GM12878 (cell line): ENCODE data around the gene PFKP. TPM values are rescaled to one million over a fixed set of nuclear protein-coding genes. Genes with fewer than 3 reads are reported as not detected.

Experiments
- E2F4 ChIP-seq: IDR thresholded peaks from 2 replicates; pipeline ENCODE4 v1.6.1; 2012; ENCODE audit warnings: low read depth, low read length, improper control_type of control experiment
- ELK1 ChIP-seq: IDR thresholded peaks from 2 replicates; pipeline ENCODE4 v1.6.1; 2012; ENCODE audit warnings: low read depth, low read length, improper control_type of control experiment
- KAT2A ChIP-seq: conservative IDR thresholded peaks from 2 replicates; pipeline ENCODE4 v1.6.1; 2011; ENCODE audit warnings: low read depth, low read length; ENCODE audit not compliant: control insufficient read depth
- MYB ChIP-seq: fragments of 150-350 bp; IDR thresholded peaks from 2 replicates; pipeline ENCODE4 v1.6.1; 2014; ENCODE audit warnings: mild to moderate bottlenecking, low read depth, low read length, borderline replicate concordance
- PML ChIP-seq: IDR thresholded peaks from 2 replicates; pipeline ENCODE4 v1.6.1; 2012; ENCODE audit warnings: low read length, inconsistent platforms
- SIN3A ChIP-seq: IDR thresholded peaks from 2 replicates; pipeline ENCODE4 v1.6.1; 2012; ENCODE audit warnings: low read depth, low read length, improper control_type of control experiment
- SPI1 ChIP-seq: IDR thresholded peaks from 2 replicates; pipeline ENCODE4 v1.6.1; 2011; ENCODE audit warnings: low read depth, mild to moderate bottlenecking, low read length, moderate library complexity, borderline replicate concordance; ENCODE audit not compliant: insufficient read depth
- YBX1 ChIP-seq: fragments of 450-650 bp; IDR thresholded peaks from 2 replicates; pipeline ENCODE4 v1.6.1; 2016; ENCODE audit warnings: antibody characterized with exemption
- ZNF207 ChIP-seq: fragments of 450-650 bp; IDR thresholded peaks from 2 replicates; pipeline ENCODE4 v1.6.1; 2014; ENCODE audit warnings: antibody characterized with exemption, mild to moderate bottlenecking, borderline replicate concordance
- ZNF384 ChIP-seq: IDR thresholded peaks from 2 replicates; pipeline ENCODE4 v1.6.1; 2012; ENCODE audit warnings: low read depth, mild to moderate bottlenecking, low read length, improper control_type of control experiment, borderline replicate concordance
- ZNF592 ChIP-seq: fragments of 450-650 bp; IDR thresholded peaks from 2 replicates; pipeline ENCODE4 v1.6.1; 2017; ENCODE audit warnings: mild to moderate bottlenecking, moderate library complexity
- ZSCAN29 ChIP-seq: fragments of 450-650 bp; IDR thresholded peaks from 2 replicates; pipeline ENCODE4 v1.6.1; 2017; ENCODE audit warnings: mild to moderate bottlenecking, moderate library complexity
- polyA plus RNA-seq, 11 experiments: library from polyadenylated mRNA; depleted of rRNA in 4 of 11; unstranded in 6 of 11; stranded (reverse) in 5 of 11; fragments of >200 nt; fragmentation: Nextera tagmentation in 4 of 11; fragmentation: Illumina TruSeq in 1 of 11; extraction: Ambion mirVana in 4 of 11; extraction: Trizol in 1 of 11; gene quantifications; 1 replicate in 1 of 11; 2 replicates in 10 of 11; pipeline versions ENCODE4 v1.2.1 to v1.2.3, GENCODE V29; 2011 to 2016; ENCODE audit warnings: inconsistent platforms in 2 of 11, missing spikeins in 2 of 11, low read depth in 1 of 11
- total RNA-seq, 4 experiments: library from RNA; depleted of rRNA in 3 of 4; stranded (reverse); fragments of >200 nt in 3 of 4; fragmentation: Illumina TruSeq in 1 of 4; extraction: Trizol in 1 of 4; gene quantifications; 2 replicates each; pipeline versions ENCODE4 v1.2.1 to v1.2.3, GENCODE V29; 2013 to 2021

Gene PFKP
- total and polyA plus RNA-seq, 10 of the 15 experiments (the other 5 are each of a cell fraction or from before 2014, with no cell fraction given): 27.0 to 145 (median 95.7) TPM

- TF ChIP-seq ZNF592 (no peak), KAT2A (no peak), YBX1 (no peak), PML (no peak), ZNF207 (no peak), ZNF384 (no peak), ZSCAN29 (no peak), MYB (no peak), SIN3A (no peak), E2F4 (no peak), SPI1 (no peak), ELK1 (no peak)
- TF ChIP-seq, all 136 proteins: peak for 0
Measured at GRCh38 chr10:3023892-3024291, 43.5 kb upstream of the PFKP start (continued).
